Stimulated activated CD8-positive, alpha-beta memory T cell treated with anti-CD3 and anti-CD28 coated beads, Interleukin-12 subunit alpha, Interleukin-12 subunit beta, amount 100 ng/mL, for 24 hours (primary cell): ENCODE data around the gene PLBD1.

ENCODE experiments used
- DNase-seq: peaks from one replicate; pipeline ENCODE4 v3.0.0-alpha.2; 2020; ENCODE audit errors: extremely low read depth

PLBD1 gene

GRCh38 chr12:14570231-14570630 is 2.5 kb upstream of the PLBD1 start:
- no peak for DNase-seq

GRCh38 chr12:14564336-14564959 is 3.2 kb downstream of the PLBD1 start:
- no peak for DNase-seq

DNA sequence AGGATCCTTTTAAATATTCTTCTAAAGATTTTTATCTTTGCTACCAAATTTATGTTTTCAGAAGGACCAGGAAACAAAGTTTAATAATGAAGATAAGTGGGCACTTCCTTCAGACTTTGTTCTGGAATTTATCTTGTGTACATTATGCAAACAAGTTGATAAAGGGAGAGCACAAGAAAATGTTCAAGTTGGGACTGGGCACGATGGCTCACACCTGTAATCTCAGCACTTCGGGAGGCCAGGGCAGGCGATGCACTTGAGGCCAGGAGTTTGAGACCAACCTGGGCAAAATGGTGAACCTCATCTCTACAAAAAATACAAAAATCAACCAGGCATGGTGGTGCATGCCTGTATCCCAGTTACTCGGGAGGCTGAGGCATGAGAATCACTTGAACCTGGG is 4.6 kb downstream of the PLBD1 start:
- DNase-seq = no peak

GRCh38 chr12:14562279-14562678 is 5.4 kb downstream of the PLBD1 start:
- no peak for DNase-seq

DNA sequence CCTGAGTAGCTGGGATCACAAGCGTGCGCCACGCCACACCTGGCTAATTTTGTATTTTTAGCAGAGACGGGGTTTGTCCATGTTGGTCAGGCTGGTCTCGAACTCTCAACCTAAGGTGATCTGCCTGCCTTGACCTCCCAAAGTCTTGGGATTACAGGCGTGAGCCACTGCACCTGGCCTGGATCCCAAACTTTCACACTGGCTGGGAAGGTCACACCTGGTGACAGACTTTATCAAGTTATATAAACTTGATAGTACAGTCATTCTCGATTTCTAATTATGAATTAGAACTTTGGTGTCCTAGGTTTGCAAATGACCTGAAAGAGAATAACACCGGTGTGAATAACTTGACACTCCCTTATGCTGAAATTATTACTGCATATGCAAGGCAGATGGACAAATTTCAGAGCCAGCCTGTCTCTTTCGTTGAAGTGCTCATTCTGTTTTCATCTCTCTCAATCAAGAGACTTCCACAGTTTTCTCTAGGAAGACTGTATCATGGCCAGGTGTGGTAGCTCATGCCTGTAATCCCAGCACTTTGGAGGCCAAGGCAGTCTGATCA is 5.9 kb downstream of the PLBD1 start:
- DNase-seq = no peak

DNA sequence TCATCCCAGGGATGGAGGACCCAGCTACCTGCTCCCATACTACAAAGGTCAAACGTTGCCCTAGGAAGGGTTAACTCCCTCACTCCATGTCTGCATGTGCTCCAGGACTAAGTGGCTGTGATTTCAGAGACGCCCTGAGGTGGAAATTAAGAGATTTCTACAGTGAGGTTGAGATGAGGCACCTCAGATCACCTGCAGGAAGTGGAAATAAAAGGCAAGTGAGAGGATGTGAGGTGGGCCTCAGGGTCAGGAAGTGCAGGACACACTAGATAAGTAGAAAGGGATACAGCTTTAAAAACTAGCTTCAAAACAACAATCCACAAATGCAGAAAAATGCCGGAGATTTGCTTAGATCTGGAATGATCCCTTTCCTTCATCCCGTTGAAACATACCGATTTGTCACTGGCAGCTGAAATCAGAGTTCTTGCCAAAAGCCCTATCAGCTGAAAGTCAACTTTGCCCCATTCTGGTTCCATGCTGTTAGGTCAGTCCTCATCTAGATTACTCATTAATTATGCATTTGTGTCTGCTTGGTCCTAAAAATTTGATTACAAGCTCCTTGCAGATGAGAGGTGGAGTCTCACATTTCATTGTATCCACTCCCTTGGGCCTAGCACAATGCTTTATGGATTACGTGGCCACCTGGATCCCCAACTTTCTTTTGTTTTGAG is 6.6 kb downstream of the PLBD1 start:
- no peak for DNase-seq

DNA sequence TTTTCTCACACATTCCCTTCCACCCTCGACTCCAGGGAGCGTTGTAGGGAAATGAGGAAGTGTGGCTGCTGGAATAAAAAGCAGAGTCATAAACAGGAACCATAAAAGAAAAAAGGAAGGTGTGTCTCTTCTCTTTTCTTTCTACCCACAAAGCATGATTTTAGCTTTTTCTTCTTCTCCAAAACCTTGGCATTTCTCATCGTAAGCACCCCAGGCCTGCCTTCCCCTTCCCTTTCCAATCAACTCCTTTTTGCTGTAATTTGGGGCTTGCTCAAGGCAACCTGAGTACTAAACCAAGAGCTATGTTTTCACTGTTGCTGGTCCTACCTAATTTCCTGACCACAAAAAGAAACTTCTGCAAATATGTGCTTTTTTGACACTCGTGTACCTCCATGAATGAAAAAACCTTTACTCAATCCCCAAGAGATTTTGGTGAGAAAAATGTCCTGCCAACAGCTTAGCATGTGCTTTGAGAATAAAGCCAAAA is 9.2 kb downstream of the PLBD1 start:
- no peak for DNase-seq

- no peak for DNase-seq
Measured at GRCh38 chr12:14557966-14558365, 9.7 kb downstream of the PLBD1 start.

DNA sequence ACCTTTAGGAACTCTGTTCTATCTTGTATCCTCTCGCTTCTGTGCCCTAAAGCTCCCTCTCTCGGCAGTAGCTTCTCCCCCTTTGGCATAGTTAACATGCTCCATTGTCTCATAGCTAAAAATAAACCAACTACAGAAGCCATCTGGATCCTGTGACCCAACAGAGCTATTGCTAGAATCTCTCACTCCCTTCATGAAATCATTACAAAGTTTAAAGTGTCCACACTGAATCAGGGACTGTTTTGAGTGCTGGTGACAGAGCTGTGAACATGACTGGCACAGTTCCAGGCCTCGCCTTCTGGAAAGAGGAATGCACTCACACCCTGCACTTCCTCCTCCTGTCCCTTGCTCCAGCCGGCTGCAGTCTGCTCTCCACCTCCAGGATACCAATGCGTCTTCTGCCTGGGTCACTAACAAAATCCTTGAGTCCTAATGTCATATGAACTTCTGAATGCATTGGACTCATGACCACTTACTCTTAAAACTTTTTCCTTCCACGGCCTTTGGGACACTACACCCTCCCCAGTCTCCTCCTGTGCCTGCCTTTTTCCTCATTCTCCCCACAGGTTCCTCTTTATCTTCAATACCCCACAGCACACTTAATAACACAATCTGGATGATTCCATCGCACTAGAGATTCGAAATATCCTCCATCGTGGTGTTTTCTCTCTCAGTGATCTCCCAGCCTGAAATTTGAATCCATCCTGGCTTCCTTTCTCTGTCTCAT is 13.2 kb downstream of the PLBD1 start:
- DNase-seq = no peak

- no peak for DNase-seq
Measured at GRCh38 chr12:14548609-14549008, 19.1 kb downstream of the PLBD1 start.

DNA sequence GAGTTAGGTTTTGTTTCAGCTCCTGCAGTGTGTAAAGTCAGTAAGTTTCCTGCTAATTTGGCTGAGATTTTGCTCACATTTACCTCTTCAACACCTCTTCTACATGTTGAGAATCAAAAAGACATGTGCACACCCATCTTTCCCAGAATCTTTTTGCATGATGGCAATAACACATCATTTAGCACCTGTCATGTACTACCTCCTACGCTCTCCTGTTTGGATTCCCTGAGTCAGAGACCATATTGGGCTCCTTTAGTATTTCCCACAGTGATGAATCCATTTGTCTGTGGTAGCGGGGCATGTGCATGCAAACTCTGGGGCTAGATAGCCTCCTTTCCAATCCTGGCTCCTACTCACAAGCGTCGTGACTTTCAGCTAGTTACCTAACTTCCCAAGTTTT is 20.1 kb downstream of the PLBD1 start:
- DNase-seq = no peak

- DNase-seq = no peak
Measured at GRCh38 chr12:14545144-14546124, 22.2 kb downstream of the PLBD1 start.

DNA sequence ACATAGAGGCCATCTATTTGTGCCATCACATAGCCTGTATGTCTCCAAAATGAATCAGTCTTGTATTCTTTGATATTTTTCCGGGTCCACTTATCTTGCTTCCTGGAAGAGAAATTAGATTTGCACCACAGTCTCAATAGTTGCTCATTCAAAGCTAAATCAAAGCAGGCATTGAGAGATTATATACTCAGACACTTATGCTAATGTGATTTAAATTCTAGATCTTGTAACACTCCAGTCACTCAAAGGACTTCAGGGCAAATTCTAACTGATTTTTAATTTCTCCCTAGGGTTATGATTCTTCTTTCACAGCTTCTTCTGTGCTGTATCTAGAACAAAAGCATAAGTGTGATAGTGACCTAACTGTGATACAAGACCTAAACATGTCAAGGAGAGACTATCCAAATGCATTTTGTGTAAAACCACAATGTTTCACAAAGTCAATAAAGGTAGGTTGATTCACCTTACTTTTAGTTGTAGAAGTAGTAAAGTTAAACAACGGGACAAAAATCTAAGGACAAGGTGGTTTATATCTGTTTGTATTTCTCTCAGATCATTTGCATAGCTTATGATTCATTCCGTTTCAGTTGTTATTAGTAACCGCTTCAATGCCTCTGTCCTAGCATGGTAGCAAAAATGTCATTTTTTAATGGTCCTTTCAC is 26.8 kb downstream of the PLBD1 start:
- no peak for DNase-seq

GRCh38 chr12:14537088-14537487 is 30.6 kb downstream of the PLBD1 start:
- DNase-seq = no peak

- no peak for DNase-seq
Measured at GRCh38 chr12:14532152-14532551, 35.5 kb downstream of the PLBD1 start.

DNA sequence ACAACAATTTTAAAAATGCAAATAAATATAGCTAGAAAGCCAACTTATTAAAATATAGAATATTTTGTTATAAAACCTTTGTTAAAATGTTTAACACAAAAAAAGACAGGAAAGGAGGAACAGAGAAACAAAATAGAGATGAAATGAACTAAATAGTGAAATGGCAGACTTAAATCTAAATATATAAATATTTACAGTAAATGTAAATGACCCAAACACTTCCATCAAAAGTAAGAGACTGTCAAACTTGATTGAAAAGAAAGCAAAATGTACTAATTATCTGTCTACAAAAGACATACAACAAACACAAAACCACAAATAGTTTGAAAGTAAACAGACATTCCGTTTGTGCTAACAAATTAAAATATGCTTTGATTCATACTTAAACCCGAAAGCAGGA is 41.7 kb downstream of the PLBD1 start:
- no peak for DNase-seq

DNA sequence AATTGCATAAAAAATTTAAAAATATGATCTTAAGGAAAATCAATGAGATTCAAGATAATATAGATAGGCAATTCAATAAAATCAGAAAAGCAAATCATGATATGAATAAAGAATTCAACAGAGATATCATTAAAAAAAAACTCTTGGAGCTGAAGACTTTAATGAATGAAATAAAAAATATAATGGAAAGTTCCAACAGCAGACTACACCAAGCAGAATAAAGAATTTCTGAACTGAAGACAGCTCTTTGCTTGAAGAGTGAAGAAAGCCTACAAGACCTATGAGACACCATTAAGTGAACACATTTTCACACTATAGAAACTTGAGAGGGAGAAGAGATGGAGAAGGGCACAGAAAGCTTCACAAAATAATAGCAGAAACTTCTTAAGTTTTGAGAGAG is 45.9 kb downstream of the PLBD1 start:
- DNase-seq = no peak

DNA sequence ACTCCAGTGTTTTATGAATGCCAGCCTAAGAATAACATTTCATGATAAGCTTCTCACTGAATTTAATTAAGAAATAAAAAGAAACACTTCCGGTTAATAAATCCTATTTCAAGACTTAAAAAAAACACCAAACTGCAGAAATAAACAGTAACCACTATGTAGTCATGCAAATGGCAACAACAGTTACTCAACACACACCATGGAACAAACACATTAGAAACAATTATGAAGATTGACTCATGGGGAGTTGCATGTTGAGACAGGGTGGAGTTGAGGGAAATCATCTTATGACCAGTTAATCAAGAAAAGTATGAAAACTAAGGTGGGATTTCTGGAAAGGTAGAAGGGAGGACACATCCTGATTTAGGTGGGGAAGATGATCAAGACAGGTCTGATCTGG is 52.7 kb downstream of the PLBD1 start:
- no peak for DNase-seq

- no peak for DNase-seq
Measured at GRCh38 chr12:14514154-14514842, 53.4 kb downstream of the PLBD1 start.

DNA sequence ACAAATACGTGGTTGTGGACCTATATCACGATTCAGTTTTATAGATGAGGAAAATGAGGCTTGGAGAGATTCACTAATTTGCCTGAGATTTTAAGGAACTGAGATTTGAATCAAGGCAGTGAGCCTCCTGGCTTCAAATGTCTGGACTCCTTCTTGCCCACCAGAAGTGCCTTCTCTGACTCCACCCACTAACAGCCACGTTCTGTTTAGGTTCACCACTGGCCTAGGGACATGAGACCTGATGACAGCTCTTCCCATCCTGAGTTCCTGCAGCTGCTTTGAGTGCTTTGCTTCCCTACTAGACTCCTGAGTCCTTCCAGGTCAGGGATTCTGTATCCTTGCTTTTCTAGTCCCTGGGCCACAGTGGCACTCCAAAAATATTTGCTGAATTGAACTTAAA is 57.1 kb downstream of the PLBD1 start:
- DNase-seq = no peak
